Endothelial cell of umbilical vein (primary cell): Measurements from ENCODE around the gene VRTN. TPM values are rescaled to one million over a fixed set of nuclear protein-coding genes. Genes with fewer than 3 reads are reported as not detected.

ENCODE experiments used
- BruUV-seq: library from RNA; stranded (reverse); fragments of 400-500 nt; replicated peaks from 2 replicates; lab custom pipeline; 2021; lab: Mats Ljungman, UMichigan
- CTCF ChIA-PET: fragments of 300-600, 350-600 bp; sonication (Branson Sonifier 250); formaldehyde crosslinking; loops from one replicate; lab custom pipeline; 2021; ENCODE audit warnings: antibody characterized with exemption, inconsistent platforms; lab: Charles Lee
- POLR2A ChIA-PET: fragments of 300-600, 350-600 bp; sonication (Branson Sonifier 250); formaldehyde crosslinking; loops from one replicate; lab custom pipeline; 2021; ENCODE audit warnings: antibody characterized with exemption, inconsistent platforms; lab: Charles Lee
- DNase-seq: peaks from one replicate; pipeline ENCODE4 v3.0.0-alpha.2; 2011; ENCODE audit warnings: low read depth, low spot score
- FAIRE-seq: peaks from 2 replicates; lab custom pipeline; 2011; peaks lifted over from hg19 to GRCh38; lab: Jason Lieb, UNC
- H2AFZ ChIP-seq: 2 replicates; pipeline ENCODE4 v1.6.0; 2012; ENCODE audit warnings: low read depth, low read length, control low read depth, inconsistent platforms
- H3K27ac ChIP-seq: 2 replicates; pipeline ENCODE4 v1.5.1; 2011; ENCODE audit warnings: low read depth, mild to moderate bottlenecking, control low read depth, low read length, moderate library complexity; ENCODE audit not compliant: insufficient read depth
- H3K27me3 ChIP-seq, 2 experiments: 2 replicates each; pipeline versions ENCODE4 v1.6.0 to v1.6.1; 2011; ENCODE audit warnings: low read length in 2 of 2, mixed read lengths in 1 of 2; ENCODE audit not compliant: control insufficient read depth in 2 of 2, insufficient read depth in 2 of 2
- H3K36me3 ChIP-seq, 2 experiments: 2 replicates in 1 of 2; 3 replicates in 1 of 2; pipeline ENCODE4 v1.5.1; 2011; ENCODE audit warnings: low read length in 2 of 2, mild to moderate bottlenecking in 1 of 2, moderate library complexity in 1 of 2; ENCODE audit not compliant: control insufficient read depth in 2 of 2, insufficient read depth in 2 of 2; ENCODE audit errors: extremely low read depth in 1 of 2
- H3K4me1 ChIP-seq: 3 replicates; pipeline ENCODE4 v1.5.1; 2011; ENCODE audit warnings: mild to moderate bottlenecking, low read length; ENCODE audit not compliant: control insufficient read depth, insufficient read depth; ENCODE audit errors: extremely low read depth
- H3K4me2 ChIP-seq: 2 replicates; pipeline ENCODE4 v1.6.1; 2011; ENCODE audit warnings: low read length, control low read depth, mixed read lengths; ENCODE audit not compliant: insufficient read depth
- H3K4me3 ChIP-seq, 3 experiments: fragments of 200-600 bp in 1 of 3; sonication (generic), shearing (Covaris generic) in 1 of 3; replicated peaks in 1 of 3; 2 replicates each; pipeline ENCODE4 v1.5.1; 2011 to 2016; ENCODE audit warnings: control low read depth in 3 of 3, low read length in 3 of 3, mild to moderate bottlenecking in 2 of 3, inconsistent platforms in 1 of 3, low read depth in 1 of 3, moderate library complexity in 1 of 3; ENCODE audit not compliant: insufficient read depth in 1 of 3
- H3K79me2 ChIP-seq: 2 replicates; pipeline ENCODE4 v1.6.0; 2012; ENCODE audit warnings: low read length, inconsistent platforms; ENCODE audit not compliant: control insufficient read depth, insufficient read depth
- H3K9ac ChIP-seq: replicated peaks from 2 replicates; pipeline ENCODE3; 2011; ENCODE audit warnings: low read length, control low read depth; ENCODE audit not compliant: insufficient read depth; ENCODE audit errors: extremely low read depth
- H3K9me1 ChIP-seq: replicated peaks from 3 replicates; pipeline ENCODE4 v1.6.0; 2011; ENCODE audit warnings: mild to moderate bottlenecking, low read length; ENCODE audit not compliant: control insufficient read depth, insufficient read depth; ENCODE audit errors: extremely low read depth
- H3K9me3 ChIP-seq: replicated peaks from 2 replicates; pipeline ENCODE4 v1.5.1; 2012; ENCODE audit warnings: low read length, inconsistent platforms; ENCODE audit not compliant: control insufficient read depth, insufficient read depth
- H4K20me1 ChIP-seq: replicated peaks from 2 replicates; pipeline ENCODE3; 2011; ENCODE audit warnings: mild to moderate bottlenecking, low read length; ENCODE audit not compliant: control insufficient read depth, insufficient read depth; ENCODE audit errors: extremely low read depth
- EZH2 ChIP-seq: IDR thresholded peaks from 2 replicates; pipeline ENCODE4 v1.6.1; 2012; ENCODE audit warnings: borderline replicate concordance, low read depth, mild to moderate bottlenecking, moderate library complexity, low read length, inconsistent platforms; ENCODE audit not compliant: severe bottlenecking
- FOS ChIP-seq: IDR thresholded peaks from 2 replicates; pipeline ENCODE4 v1.6.1; 2011; ENCODE audit warnings: mild to moderate bottlenecking, low read length, moderate library complexity, borderline replicate concordance; ENCODE audit not compliant: insufficient read depth
- GATA2 ChIP-seq: IDR thresholded peaks from 2 replicates; pipeline ENCODE4 v1.7.0; 2011; ENCODE audit warnings: low read depth, mild to moderate bottlenecking, moderate library complexity, mixed read lengths, low read length; ENCODE audit not compliant: insufficient read length, insufficient read depth
- JUN ChIP-seq: IDR thresholded peaks from 2 replicates; pipeline ENCODE4 v1.6.1; 2011; ENCODE audit warnings: borderline replicate concordance, low read depth; ENCODE audit not compliant: insufficient read length, insufficient read depth
- MYC ChIP-seq: IDR thresholded peaks from one replicate; pipeline ENCODE4 v1.6.1; 2011; ENCODE audit warnings: mild to moderate bottlenecking, low read depth, low read length
- POLR2A ChIP-seq: IDR thresholded peaks from 2 replicates; pipeline ENCODE4 v1.6.1; 2012; ENCODE audit warnings: low read depth, mild to moderate bottlenecking, control low read depth, low read length
- POLR2AphosphoS5 ChIP-seq: IDR thresholded peaks from 2 replicates; pipeline ENCODE4 v1.6.1; 2012; ENCODE audit warnings: low read depth, mild to moderate bottlenecking, control low read depth, low read length, moderate library complexity; ENCODE audit not compliant: insufficient read depth
- dilution Hi-C: fragments of 300-500 bp; cut with MboI; formaldehyde crosslinking; loops from one replicate; pipeline ENCODE4 v1.15.0; 2019; ENCODE audit warnings: low sequenced_read_pairs; ENCODE audit not compliant: extremely low pct_ligation_motif_present
- intact Hi-C: fragments of 100-400 bp; cut with micrococcal nuclease; formaldehyde crosslinking; loops from one replicate; pipeline ENCODE4 v1.10.0; 2022
- polyA plus RNA-seq, 4 experiments: library from polyadenylated mRNA; depleted of rRNA in 3 of 4; stranded (reverse) in 3 of 4; unstranded in 1 of 4; fragments of >200 nt; gene quantifications; 2 replicates each; pipeline versions ENCODE4 v1.2.1 to v1.2.3, GENCODE V29; 2011 to 2012; ENCODE audit warnings: missing spikeins in 1 of 4
- total RNA-seq: library from RNA; stranded (reverse); gene quantifications from 2 replicates; pipeline ENCODE4 v1.2.3, GENCODE V29; 2021
- TF ChIP-seq, protein P1 (sequence below), 2 donors: IDR thresholded peaks; 1 replicate in 1 of 2; 2 replicates in 1 of 2; pipeline ENCODE4 v1.5.1; 2011; ENCODE audit warnings: low read length in 2 of 2, mild to moderate bottlenecking in 2 of 2, moderate library complexity in 2 of 2, control low read depth in 1 of 2, inconsistent platforms in 1 of 2, low read depth in 1 of 2; ENCODE audit not compliant: insufficient read depth in 1 of 2; ENCODE audit errors: extremely low read depth in 1 of 2
- TF ChIP-seq, protein P2 (sequence below): IDR thresholded peaks from 2 replicates; pipeline ENCODE4 v1.6.1; 2011; ENCODE audit not compliant: insufficient read depth, insufficient read length

VRTN gene
- total and polyA plus RNA-seq, 2 donors (not counting 3 experiments of a cell fraction or from before 2014, with no cell fraction given): 0.03 TPM; not detected in 1

DNA sequence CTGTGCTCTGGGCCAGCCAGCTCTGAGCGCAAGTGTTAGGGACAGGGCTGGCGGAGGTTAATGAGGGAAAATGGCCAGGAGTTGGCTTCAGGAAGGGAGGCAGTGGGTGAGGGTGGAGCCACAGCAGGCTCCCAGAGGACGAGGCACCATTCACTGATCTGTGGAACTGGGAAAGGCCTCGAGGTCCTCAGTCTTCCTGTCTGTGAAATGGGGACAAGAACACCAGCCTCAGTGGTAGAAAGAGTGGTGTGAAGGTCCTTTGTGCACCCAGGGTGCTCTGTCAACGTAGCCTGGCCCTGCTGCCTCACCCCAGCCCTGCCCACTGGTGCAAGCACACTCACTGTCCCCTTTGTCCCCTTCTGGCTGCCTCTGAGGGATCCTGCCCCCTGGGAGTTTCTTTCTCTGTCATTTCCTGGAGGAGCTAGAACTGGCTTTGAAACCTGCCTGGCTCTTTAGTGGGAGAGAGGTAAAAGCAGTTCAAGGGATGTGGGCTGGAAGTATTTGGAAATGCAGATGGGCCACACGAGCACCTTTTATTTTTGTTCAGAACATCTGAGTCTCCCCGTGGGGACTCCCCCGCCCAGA is 52.7 kb downstream of the VRTN start:
- Histone ChIP-seq H2AFZ (no peak overlapping the region), H3K27ac (no peak overlapping the region), H3K9me3 (no peaks in the 10 kb centered on the region), H3K36me3 (no peaks in the 10 kb centered on the region), H3K79me2 (no peaks in the 10 kb centered on the region), H3K4me2 (no peak overlapping the region), H3K27me3 (peaks cover 5 to 8% of the 10 kb centered on the region in 2 experiments), H3K4me1 (peaks cover 5% of the 10 kb centered on the region), H4K20me1 (no peaks in the 10 kb centered on the region), H3K9ac (no peak overlapping the region), H3K4me3 (no peak overlapping the region), H3K9me1 (no peaks in the 10 kb centered on the region)
- BruUV-seq: no TSS peak
- FAIRE-seq (no peak), DNase-seq (no peak)
- intact Hi-C loops: no loop called here
- dilution Hi-C loops: no loop called here
- ChIA-PET CTCF (interaction anchor here (0.9 kb wide), 1 partner anchor 92 kb away, joined by 4 read pairs; no protein-coding TSS in a partner anchor), POLR2A (no interaction called here)
- TF ChIP-seq, protein P1, sequence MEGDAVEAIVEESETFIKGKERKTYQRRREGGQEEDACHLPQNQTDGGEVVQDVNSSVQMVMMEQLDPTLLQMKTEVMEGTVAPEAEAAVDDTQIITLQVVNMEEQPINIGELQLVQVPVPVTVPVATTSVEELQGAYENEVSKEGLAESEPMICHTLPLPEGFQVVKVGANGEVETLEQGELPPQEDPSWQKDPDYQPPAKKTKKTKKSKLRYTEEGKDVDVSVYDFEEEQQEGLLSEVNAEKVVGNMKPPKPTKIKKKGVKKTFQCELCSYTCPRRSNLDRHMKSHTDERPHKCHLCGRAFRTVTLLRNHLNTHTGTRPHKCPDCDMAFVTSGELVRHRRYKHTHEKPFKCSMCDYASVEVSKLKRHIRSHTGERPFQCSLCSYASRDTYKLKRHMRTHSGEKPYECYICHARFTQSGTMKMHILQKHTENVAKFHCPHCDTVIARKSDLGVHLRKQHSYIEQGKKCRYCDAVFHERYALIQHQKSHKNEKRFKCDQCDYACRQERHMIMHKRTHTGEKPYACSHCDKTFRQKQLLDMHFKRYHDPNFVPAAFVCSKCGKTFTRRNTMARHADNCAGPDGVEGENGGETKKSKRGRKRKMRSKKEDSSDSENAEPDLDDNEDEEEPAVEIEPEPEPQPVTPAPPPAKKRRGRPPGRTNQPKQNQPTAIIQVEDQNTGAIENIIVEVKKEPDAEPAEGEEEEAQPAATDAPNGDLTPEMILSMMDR (IDR thresholded peaks at IDR 0.05; ENCODE audit: extremely low read depth in 1 of 2, insufficient read depth in 1 of 2, low read depth in 1 of 2, low read length in 2 of 2): no peak
- no peak for TF ChIP-seq JUN
- TF ChIP-seq EZH2: no peak
- TF ChIP-seq POLR2A: no peak
- no peak for TF ChIP-seq GATA2
- TF ChIP-seq POLR2AphosphoS5: no peak
- TF ChIP-seq FOS: no peak
- TF ChIP-seq, protein P2, sequence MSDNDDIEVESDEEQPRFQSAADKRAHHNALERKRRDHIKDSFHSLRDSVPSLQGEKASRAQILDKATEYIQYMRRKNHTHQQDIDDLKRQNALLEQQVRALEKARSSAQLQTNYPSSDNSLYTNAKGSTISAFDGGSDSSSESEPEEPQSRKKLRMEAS: no peak
- TF ChIP-seq MYC: no peak
